Breast epithelium (tissue), 3 donors: ENCODE measurements around the gene GADL1.

Experiments
- CTCF ChIP-seq, 3 donors: fragments of 450-650 bp; IDR thresholded peaks; one replicate each; pipeline ENCODE4 v1.5.1; 2016 to 2017; ENCODE audit warnings: antibody characterized with exemption in 3 of 3, mild to moderate bottlenecking in 3 of 3, moderate library complexity in 3 of 3
- POLR2AphosphoS5 ChIP-seq, 3 donors: sonication (generic); formaldehyde crosslinking; IDR thresholded peaks; one replicate each; pipeline ENCODE4 v1.6.1; 2017; ENCODE audit warnings: antibody characterized with exemption in 3 of 3

- no peak for TF ChIP-seq POLR2AphosphoS5 (IDR thresholded peaks at IDR 0.05)
- no peak for TF ChIP-seq CTCF (IDR thresholded peaks at IDR 0.05)
These were observed 108.1 kb downstream of the GADL1 start for GRCh38 chr3:30786365-30786764.
